GM19025 (cell line): ENCODE data around the gene C1RL.
"Not testable (repeated sequence)": the region's sequence is repeated elsewhere in the genome, so short reads cannot be mapped to it uniquely, and the experiment has no call there.

Experiments used
- ATAC-seq: cut with Tn5 transposase; IDR thresholded peaks from one replicate; pipeline ENCODE4 v1.9.1; 2021; ENCODE audit warnings: mild to moderate bottlenecking, low read depth, moderate library complexity; ENCODE audit not compliant: unreplicated experiment

Gene C1RL

DNA sequence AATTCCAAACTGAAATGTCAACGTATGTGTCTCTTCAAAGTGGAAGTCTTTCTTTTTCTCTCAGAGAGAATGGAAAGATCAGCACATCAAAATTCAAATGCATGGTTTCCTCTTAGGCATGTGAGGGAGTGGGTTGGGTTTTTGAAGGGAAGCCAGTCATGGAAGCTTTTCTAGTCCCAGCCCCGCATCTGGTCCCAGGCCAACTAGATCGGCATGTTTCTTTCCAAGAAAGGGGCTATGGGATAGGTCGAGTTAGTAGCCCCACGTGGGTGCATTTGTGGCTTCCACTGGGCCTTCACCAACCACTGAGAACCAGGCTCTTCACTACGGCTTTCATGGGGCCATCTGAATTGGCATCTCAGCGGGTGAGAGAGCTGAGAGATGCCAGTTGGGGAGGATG, 41.9 kb downstream of the C1RL start:
- no peak for ATAC-seq

DNA sequence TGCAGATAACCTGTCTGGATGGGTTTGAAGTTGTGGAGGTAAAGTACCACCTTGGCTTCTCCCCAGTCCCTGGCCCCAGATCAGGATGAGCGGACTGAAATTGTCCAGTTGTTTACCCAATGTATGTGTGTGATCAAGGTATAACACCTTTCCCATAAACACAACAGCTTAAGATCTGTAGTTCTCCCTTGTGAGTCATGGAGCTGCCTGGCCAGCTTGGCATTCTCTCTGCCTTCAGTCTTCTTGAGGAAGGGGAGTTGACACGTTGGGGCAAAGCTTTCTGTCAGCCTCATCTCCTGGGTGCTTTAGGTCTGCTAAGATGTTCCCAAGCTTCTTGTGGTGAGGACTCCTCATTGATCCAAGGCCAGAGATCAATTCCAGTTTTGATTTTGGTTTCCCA, 42.4 kb downstream of the C1RL start:
- ATAC-seq = no peak

DNA sequence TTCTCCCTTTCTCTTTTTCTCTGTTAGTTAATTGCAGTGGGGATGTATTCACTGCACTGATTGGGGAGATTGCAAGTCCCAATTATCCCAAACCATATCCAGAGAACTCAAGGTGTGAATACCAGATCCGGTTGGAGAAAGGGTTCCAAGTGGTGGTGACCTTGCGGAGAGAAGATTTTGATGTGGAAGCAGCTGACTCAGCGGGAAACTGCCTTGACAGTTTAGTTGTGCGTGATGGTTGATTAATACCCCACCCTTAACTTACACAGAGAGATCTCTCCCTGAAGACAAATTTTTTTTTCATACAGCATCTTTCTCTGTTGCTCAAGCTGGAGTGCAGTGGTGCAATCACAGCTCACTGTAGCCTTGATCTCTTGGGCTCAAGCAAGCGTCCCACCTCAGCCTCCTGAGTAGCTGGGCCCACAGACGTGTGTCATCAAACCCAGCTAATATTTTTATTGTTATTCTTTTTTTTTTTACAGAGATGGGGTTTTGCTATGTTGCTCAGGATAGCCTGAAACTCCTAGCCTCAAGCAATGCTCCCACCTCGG, 43.9 kb downstream of the C1RL start:
- ATAC-seq = no peak

DNA sequence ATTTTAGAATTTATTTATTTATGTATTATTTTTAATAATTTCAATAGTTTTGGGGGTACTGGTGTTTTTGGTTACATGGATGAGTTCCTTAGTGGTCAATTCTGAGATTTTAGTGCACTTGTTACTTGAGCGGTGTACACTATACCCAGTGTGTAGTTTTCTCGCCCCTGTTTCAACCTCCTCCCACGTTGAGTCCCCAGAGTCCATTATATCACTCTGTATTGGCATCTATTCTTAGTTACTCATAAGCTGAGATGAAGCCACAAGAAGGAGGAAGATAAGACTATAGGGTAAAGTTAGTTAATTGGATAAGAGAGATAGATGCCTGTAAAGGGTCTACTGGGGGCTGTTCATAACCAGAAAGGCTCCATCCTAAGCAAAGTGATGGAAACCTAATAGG, 44.5 kb downstream of the C1RL start:
- no peak for ATAC-seq

DNA sequence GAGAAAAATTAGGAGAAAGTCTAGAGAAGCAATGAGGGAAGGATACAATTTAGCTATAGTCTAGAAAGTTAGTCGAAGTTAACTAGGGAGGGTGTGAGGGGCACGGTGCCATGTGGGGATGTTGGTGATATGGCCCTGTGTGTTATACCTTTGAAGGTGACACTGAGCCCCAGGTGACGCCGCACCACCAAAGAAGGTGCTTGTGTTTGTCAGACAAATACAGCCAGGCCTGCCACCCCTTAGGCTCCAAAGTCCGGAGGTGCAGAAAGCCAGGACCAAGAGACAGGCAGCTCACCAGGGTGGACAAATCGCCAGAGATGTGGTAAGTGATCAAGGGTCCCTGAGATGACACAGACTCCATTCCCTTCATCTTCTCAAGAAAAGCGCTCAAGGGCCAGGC, 47.4 kb downstream of the C1RL start:
- ATAC-seq = no peak

DNA sequence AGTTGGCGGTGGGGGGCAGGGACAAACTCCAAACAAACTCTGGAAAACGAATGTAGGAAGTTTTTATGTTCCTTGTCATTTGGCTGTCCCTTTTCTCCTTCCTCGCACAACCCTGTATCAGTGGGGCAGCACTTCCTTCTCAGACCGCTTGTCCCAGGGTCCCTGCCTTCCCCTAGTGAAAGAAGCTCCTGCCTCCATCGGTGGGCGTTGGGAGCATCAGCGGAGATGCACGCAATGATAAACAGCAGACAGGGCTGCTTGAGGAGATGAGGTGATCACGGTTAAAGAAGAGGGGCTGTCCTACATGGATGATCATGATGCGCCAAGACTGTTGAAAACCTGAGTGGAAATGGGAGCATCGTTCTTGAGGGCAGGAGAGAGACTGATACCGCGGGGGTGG, 47.9 kb downstream of the C1RL start:
- ATAC-seq = no peak

DNA sequence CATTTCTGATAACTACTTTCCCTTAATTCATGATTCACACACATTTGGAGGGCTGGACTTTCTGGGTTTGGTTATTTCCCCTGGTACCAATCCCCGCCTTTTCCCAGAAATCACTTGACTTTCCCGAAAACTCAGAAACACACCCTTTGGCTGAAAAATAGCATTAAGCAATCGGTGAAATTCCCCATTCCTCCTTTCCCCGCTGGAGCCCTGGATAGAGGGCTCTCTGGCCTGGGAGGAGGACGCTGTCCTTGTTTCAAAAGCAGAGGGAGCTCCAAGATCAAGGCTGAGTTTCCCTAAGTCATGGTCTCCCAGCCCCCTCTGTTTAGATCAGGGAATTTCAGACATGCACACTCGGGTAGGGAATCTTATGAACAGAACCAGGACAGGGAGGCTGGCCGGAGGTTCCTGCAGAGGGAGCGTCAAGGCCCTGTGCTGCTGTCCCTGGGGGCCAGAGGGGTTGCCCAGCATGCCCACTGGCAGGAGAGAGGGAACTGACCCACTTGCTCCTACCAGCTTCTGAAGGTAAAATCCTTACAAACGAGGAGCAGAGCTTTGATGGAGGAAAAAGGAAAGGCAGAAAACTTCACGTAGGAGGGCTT, 48.6 kb downstream of the C1RL start, which contains the start of gene C1S:
C1S (plus strand) TSS at position 366 of the 602 bp plus-strand sequence. CDS start 1,195 bp downstream, outside the sequence.
- no peak for ATAC-seq

DNA sequence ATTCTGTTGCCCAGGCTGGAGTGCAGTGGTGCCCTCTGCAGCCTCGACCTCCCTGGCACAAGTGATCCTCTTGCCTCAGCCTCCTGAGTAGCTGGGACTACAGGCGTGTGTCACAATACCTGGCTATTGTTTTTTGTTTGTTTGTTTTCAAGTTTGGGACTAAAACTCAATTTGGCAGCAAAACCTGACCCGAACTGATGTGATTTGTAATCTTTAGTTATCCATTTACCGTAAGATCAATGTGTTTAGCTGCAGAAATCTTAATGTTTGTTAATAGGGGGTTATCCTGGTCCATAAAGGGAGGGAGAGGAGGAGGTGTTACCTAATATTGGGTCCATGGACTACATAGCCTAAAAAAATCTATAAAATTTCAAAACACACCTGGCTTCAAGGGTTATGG, 49.2 kb downstream of the C1RL start:
- no peak for ATAC-seq

DNA sequence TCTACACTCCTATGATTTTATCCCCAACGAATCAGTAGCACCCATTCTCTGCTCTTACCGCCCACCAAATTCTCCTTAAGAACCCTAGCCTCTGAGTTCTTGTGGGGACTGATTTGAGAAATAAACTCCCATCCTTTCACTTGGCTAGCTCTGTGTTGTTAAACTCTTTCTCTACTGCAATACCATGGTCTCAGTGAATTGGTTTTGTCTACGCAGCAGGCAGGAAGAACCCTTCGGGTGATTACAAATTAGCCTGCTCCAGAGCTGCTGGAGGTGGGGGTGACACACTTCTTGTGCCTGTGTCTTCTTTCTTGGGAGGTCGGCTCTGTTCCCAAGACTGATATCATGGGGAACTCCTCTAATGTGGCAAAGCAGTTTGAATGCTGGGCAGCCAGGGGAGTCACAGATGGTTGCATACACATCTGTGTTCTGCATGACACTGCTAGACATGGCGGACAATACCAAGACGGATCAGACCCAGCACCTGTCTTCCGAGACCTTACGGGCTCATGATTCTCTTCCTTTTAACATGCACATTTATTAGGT, 50.1 kb downstream of the C1RL start:
- ATAC-seq = no peak

DNA sequence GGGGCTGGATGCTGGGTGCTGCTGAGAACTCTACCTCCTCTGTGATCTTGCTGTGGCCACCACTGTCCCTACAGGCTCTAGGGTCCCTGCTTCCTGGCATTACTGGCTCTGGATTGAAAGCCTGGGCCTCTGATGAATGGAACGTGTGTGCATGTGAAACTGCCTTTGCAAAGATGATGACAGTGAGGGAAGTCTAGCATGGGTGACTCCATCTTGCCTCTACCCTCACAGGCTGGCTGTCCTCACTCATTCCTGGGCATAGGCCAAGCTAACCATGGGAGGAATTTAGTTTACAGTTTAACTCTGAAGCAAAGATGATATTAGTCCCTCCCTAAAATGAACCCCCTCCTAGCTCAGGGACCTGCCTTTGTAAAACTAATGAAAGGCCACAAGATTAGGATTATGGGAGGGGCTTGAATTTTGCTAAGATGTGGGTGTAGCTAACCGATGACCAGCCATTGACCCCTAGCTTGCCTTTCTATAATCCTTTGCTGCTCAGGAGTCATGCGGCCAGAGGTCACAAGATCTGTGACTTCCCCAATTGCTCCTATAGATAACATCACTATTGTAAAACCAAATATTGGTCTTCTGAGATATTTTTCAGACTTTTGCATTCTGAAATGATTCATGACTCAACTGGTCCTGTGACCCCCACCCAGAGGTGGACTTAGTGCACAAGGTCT, 50.7 kb downstream of the C1RL start:
- ATAC-seq = no peak

DNA sequence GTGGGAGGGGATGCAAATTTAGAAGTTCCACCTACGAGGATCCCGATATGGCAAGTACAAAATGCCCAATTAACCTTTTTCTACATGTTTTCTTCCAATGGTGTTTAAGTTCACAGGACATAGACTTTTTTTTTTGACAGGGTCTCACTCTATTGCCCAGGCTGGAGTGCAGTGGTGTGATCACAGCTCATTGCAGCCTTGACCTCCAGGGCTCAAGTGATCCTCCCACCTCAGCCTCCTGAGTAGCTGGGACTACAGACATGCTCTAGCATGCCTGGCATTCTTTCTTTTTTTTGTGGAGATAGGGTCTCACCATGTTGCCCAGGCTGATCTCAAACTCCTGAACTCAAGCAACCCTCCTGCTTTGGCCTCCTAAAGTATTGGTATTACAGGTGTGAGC, 53.3 kb downstream of the C1RL start:
- ATAC-seq = not testable (repeated sequence)

DNA sequence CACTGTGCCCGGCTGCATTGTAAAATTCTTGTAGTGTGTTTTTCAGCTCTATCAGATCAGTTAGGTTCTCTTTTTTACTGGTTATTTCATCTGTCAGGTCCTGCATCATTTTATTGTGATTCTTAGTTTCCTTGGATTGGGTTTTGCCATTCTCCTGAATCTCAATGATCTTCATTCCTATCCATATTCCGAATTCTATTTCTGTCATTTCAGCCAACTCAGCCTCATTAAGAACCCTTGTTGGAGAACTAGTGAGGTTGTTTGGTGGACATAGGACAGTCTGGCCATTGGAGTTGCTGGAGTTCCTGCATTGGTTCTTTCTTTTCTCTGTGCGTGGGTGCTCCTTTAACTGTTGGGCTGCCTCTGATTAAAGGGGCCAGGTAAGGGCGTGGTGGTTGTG, 54.1 kb downstream of the C1RL start:
- ATAC-seq = no peak

DNA sequence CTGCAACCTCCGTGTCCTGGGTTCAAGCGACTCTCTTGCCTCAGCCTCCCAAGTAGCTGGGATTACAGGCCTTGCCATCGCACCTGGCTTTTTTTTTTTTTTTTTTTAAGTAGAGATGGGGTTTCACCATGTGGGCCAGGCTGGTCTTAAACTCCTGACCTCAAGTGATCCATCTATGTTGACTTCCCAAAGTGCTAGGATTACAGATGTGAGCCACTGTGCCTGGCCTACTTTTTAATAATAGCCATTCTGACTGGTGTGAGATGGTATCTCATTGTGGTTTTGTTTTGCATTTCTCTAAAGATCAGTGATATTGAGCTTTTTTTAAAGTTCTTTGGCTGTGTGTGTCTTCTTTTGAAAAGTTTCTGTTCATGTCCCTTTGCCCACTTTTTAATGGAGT, 59.0 kb downstream of the C1RL start:
- not testable (repeated sequence) for ATAC-seq

DNA sequence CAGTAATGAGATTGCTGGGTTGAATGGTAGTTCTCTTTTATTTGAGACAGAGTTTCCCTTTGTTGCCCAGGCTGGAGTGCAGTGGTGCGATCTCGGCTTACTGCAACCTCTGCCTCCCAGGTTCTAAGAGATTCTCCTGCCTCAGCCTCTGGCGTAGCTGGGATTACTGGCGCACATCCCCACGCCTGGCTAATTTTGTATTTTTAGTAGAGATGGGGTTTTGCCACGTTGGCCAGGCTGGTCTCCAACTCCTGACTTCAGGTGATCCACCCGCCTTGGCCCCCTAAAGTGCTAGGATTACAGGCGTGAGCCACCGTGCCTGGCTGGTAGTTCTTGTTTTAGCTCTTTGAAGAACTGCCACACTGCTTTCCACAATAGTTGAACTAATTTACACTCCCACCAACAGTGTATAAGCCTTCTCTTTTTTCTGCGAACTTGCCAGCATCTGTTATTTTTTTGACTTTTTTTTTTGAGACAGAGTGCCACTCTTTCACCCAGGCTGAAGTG, 59.5 kb downstream of the C1RL start:
- ATAC-seq = not testable (repeated sequence)

DNA sequence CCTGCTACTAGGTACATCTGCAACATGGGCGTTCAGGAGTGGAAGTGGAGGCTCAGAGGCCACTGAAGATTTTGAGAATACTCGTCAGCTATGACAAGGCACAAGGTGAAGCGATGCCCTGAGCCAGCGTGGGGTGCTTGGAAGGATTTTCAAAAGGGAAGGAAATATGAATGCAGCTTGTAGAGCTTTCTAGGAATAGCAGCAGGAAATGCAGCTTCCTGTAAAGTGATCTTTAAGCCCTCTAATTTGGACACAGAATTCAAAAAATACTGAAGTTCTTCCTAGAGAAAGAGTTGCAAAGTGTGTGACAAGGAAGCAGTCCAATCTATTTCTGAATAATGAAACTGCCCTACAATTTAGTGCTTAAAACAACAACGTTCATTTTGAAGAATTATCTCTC, 61.7 kb downstream of the C1RL start:
- no peak for ATAC-seq

DNA sequence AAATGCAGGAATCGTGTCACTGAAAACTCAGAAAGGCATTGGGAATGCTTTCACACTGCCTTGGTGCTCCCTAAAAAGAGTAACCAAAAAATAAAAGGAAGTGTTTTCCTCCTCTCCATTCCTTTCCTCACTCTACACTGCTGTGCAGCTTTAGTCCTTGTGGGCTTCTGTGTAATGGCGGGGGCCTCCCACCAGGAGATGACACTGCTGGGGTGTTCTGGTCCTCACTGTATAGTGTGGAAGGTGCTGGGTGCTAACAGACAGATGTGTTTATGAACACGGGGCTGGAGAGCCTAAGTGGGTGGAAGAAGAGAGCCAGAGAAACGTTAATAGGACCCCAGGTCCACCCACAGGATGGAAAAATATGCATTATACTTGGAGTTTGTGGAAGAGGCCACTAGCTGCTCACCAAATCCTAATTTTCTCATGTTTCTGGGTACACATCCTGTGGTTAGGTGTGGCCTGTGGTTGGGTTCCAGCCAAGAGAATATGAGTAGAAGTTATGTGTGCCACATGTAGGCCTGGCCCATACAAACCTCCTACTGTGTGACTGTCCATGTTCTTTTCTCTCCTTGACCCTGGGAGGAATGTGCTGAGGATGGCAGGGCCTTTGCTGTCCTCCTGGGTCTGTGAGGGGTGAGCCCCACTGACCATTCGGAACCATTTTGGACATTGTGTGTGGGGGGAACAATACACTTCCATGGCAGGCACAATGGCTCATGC, 62.5 kb downstream of the C1RL start:
- ATAC-seq = no peak

DNA sequence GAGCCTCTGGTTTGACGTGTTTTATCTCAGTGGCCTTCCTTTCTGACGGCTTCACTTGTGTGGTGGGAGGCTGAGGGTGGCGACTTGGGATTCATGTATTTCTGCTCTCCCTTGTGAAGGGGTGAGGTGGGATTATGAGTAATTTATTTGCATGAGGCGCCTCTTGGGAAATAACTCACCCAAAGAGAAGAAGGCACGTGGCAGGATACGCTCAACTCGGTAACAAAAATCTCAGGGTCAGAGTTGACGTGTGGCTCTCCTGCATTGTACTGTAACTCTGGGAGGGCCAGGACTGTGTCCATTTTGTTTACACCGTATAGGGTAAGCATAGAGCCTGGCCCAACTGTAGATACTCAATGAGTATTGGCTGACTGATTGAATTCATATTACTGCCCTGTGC, 63.1 kb downstream of the C1RL start:
- no peak for ATAC-seq
